Mucosa of stomach (tissue), 1 donor: ENCODE measurements around the gene PORCN.

Source experiments
- H3K27me3 ChIP-seq: one replicate; pipeline ENCODE4 v1.7.0; 2013; ENCODE audit warnings: mild to moderate bottlenecking, low read length; ENCODE audit not compliant: control insufficient read depth, insufficient read depth
- H3K36me3 ChIP-seq: one replicate; pipeline ENCODE4 v1.7.0; 2013; ENCODE audit warnings: low read length; ENCODE audit not compliant: control insufficient read depth, insufficient read depth
- H3K4me1 ChIP-seq: one replicate; pipeline ENCODE4 v1.7.0; 2013; ENCODE audit warnings: mild to moderate bottlenecking, low read length; ENCODE audit not compliant: control insufficient read depth, insufficient read depth
- H3K4me3 ChIP-seq: one replicate; pipeline ENCODE4 v1.7.0; 2013; ENCODE audit warnings: low read length
- H3K9ac ChIP-seq: one replicate; pipeline ENCODE4 v1.7.0; 2013; ENCODE audit warnings: mild to moderate bottlenecking, low read length, moderate library complexity
- H3K9me3 ChIP-seq: one replicate; pipeline ENCODE4 v1.7.0; 2013; ENCODE audit warnings: mild to moderate bottlenecking, low read length, moderate library complexity; ENCODE audit not compliant: control insufficient read depth
- donor health status: Pancreatic carcinoma.

PORCN gene

GRCh38 chrX:48470833-48471118, 38.0 kb upstream of the PORCN start:
- Histone ChIP-seq H3K4me1 (peaks cover 14% of the 10 kb centered on the region), H3K9me3 (no peaks in the 10 kb centered on the region), H3K9ac (no peak overlapping the region), H3K36me3 (no peaks in the 10 kb centered on the region), H3K4me3 (no peak overlapping the region), H3K27me3 (peaks cover 5% of the 10 kb centered on the region)

- no peaks in the 10 kb centered on the region for H3K9me3 ChIP-seq
- H3K4me1 ChIP-seq: peaks cover 14% of the 10 kb centered on the region
- no peaks in the 10 kb centered on the region for H3K36me3 ChIP-seq
- no peak overlapping the region for H3K9ac ChIP-seq
- peaks cover 5% of the 10 kb centered on the region for H3K27me3 ChIP-seq
- H3K4me3 ChIP-seq: no peak overlapping the region
Measured at GRCh38 chrX:48471504-48471903, 37.3 kb upstream of the PORCN start.

- no peaks in the 10 kb centered on the region for H3K36me3 ChIP-seq
- peaks cover 5% of the 10 kb centered on the region for H3K27me3 ChIP-seq
- no peak overlapping the region for H3K9ac ChIP-seq
- no peak overlapping the region for H3K4me3 ChIP-seq
- peaks cover 14% of the 10 kb centered on the region for H3K4me1 ChIP-seq
- no peaks in the 10 kb centered on the region for H3K9me3 ChIP-seq
Measured at GRCh38 chrX:48472225-48472624, 36.6 kb upstream of the PORCN start.

- H3K4me3 ChIP-seq: no peak overlapping the region
- H3K9me3 ChIP-seq: no peaks in the 10 kb centered on the region
- H3K9ac ChIP-seq: no peak overlapping the region
- H3K4me1 ChIP-seq: peaks cover 11% of the 10 kb centered on the region
- H3K27me3 ChIP-seq: peaks cover 5% of the 10 kb centered on the region
- no peaks in the 10 kb centered on the region for H3K36me3 ChIP-seq
Measured at GRCh38 chrX:48472851-48473703, 35.7 kb upstream of the PORCN start.

GRCh38 chrX:48473704-48473990, 35.1 kb upstream of the PORCN start:
- Histone ChIP-seq H3K4me3 (no peak overlapping the region), H3K9ac (no peak overlapping the region), H3K4me1 (peaks cover 10% of the 10 kb centered on the region), H3K36me3 (no peaks in the 10 kb centered on the region), H3K9me3 (no peaks in the 10 kb centered on the region), H3K27me3 (peaks cover 4% of the 10 kb centered on the region)

- Histone ChIP-seq H3K9ac (no peak overlapping the region), H3K4me1 (peaks cover 10% of the 10 kb centered on the region), H3K27me3 (no peaks in the 10 kb centered on the region), H3K9me3 (no peaks in the 10 kb centered on the region), H3K36me3 (no peaks in the 10 kb centered on the region), H3K4me3 (no peak overlapping the region)
Measured at GRCh38 chrX:48474127-48474526, 34.7 kb upstream of the PORCN start.

GRCh38 chrX:48474581-48474980, 34.2 kb upstream of the PORCN start:
- peaks cover 7% of the 10 kb centered on the region for H3K4me1 ChIP-seq
- no peaks in the 10 kb centered on the region for H3K9me3 ChIP-seq
- H3K9ac ChIP-seq: no peak overlapping the region
- no peak overlapping the region for H3K4me3 ChIP-seq
- no peaks in the 10 kb centered on the region for H3K27me3 ChIP-seq
- no peaks in the 10 kb centered on the region for H3K36me3 ChIP-seq

GRCh38 chrX:48475296-48475695, 33.5 kb upstream of the PORCN start:
- H3K27me3 ChIP-seq: no peaks in the 10 kb centered on the region
- H3K9ac ChIP-seq: no peak overlapping the region
- peaks cover under 1% of the 10 kb centered on the region for H3K4me1 ChIP-seq
- peak overlapping the region; percentile 60 for H3K4me3 ChIP-seq
- no peaks in the 10 kb centered on the region for H3K36me3 ChIP-seq
- no peaks in the 10 kb centered on the region for H3K9me3 ChIP-seq

- Histone ChIP-seq H3K27me3 (no peaks in the 10 kb centered on the region), H3K4me1 (no peaks in the 10 kb centered on the region), H3K36me3 (no peaks in the 10 kb centered on the region), H3K4me3 (peak within 1 kb of the TSS; percentile 60), H3K9me3 (no peaks in the 10 kb centered on the region), H3K9ac (peak within 1 kb of the TSS; percentile 83)
Measured at GRCh38 chrX:48475774-48476577, 32.8 kb upstream of the PORCN start, which contains the start of gene FTSJ1. Gene FTSJ1 (plus strand): TSS chrX:48476199. CDS start chrX:48478048, 1,849 bp downstream.

GRCh38 chrX:48476919-48477318, 31.9 kb upstream of the PORCN start:
- no peaks in the 10 kb centered on the region for H3K4me1 ChIP-seq
- H3K9ac ChIP-seq: peak overlapping the region; percentile 83
- H3K36me3 ChIP-seq: no peaks in the 10 kb centered on the region
- H3K4me3 ChIP-seq: peak overlapping the region; percentile 60
- no peaks in the 10 kb centered on the region for H3K27me3 ChIP-seq
- no peaks in the 10 kb centered on the region for H3K9me3 ChIP-seq

- Histone ChIP-seq H3K36me3 (no peaks in the 10 kb centered on the region), H3K9me3 (no peaks in the 10 kb centered on the region), H3K4me3 (no peak overlapping the region), H3K4me1 (no peaks in the 10 kb centered on the region), H3K27me3 (no peaks in the 10 kb centered on the region), H3K9ac (no peak overlapping the region)
Measured at GRCh38 chrX:48477960-48478755, 30.6 kb upstream of the PORCN start.

GRCh38 chrX:48478806-48479205, 30.0 kb upstream of the PORCN start:
- Histone ChIP-seq H3K9ac (no peak overlapping the region), H3K27me3 (no peaks in the 10 kb centered on the region), H3K36me3 (no peaks in the 10 kb centered on the region)

More at GRCh38 chrX:48478806-48479205, 30.0 kb upstream of the PORCN start:
- Histone ChIP-seq H3K4me3 (no peak overlapping the region), H3K4me1 (no peaks in the 10 kb centered on the region), H3K9me3 (no peaks in the 10 kb centered on the region)
